GM23338 (cell line): Measurements from ENCODE around the gene LRRTM1.

ENCODE experiments used
- CTCF ChIP-seq, 2 experiments: fragments of 200-600 bp in 1 of 2; sonication (generic) in 1 of 2; conservative IDR thresholded peaks; 2 replicates each; pipeline versions ENCODE4 v1.5.1 to v1.6.1; 2016 to 2017; ENCODE audit warnings: antibody characterized with exemption in 2 of 2, low read depth in 2 of 2, mild to moderate bottlenecking in 2 of 2, moderate library complexity in 1 of 2
- POLR2AphosphoS5 ChIP-seq: IDR thresholded peaks from 2 replicates; pipeline ENCODE4 v1.6.1; 2016; ENCODE audit warnings: antibody characterized with exemption, low read depth
- REST ChIP-seq: IDR thresholded peaks from one replicate; pipeline ENCODE4 v1.6.1; 2018; ENCODE audit warnings: antibody characterized with exemption; ENCODE audit not compliant: unreplicated experiment

GRCh38 chr2:80298954-80299353, 5.6 kb downstream of the LRRTM1 start:
- no peak for TF ChIP-seq CTCF (conservative IDR thresholded peaks at IDR 0.05; ENCODE audit: low read depth in 2 of 2)
- TF ChIP-seq POLR2AphosphoS5: no peak
- TF ChIP-seq REST: no peak
